Cardiac muscle cell (in vitro differentiated cells and primary cell): ENCODE measurements around the gene ACYP2. TPM values are rescaled to one million over a fixed set of nuclear protein-coding genes. Genes with fewer than 3 reads are reported as not detected.
A peak's percentile ranks its signal among the peaks of the same experiment; 100 is the strongest.

Experiments
- DNase-seq, 2 donors: peaks; one replicate each; pipeline versions ENCODE4 v3.0.0 to v3.0.0-alpha.2; 2010 to 2017; ENCODE audit warnings: low read depth in 1 of 2, low spot score in 1 of 2
- H3K27ac ChIP-seq: fragments of 200-600 bp; sonication (generic); 2 replicates; pipeline ENCODE4 v1.5.1; 2016
- H3K27me3 ChIP-seq: fragments of 200-600 bp; sonication (generic); 2 replicates; pipeline ENCODE4 v1.6.0; 2016; ENCODE audit warnings: control low read depth
- H3K36me3 ChIP-seq: fragments of 200-600 bp; sonication (generic); 2 replicates; pipeline ENCODE4 v1.5.1; 2016; ENCODE audit warnings: control low read depth
- H3K4me1 ChIP-seq: fragments of 200-600 bp; sonication (generic); 2 replicates; pipeline ENCODE4 v1.8.1; 2017; ENCODE audit warnings: low read depth, mild to moderate bottlenecking, mixed run types
- H3K4me3 ChIP-seq: fragments of 200-600 bp; sonication (generic); 2 replicates; pipeline ENCODE4 v1.5.1; 2016; ENCODE audit warnings: mild to moderate bottlenecking
- H3K9me3 ChIP-seq: fragments of 200-600 bp; sonication (generic); 2 replicates; pipeline ENCODE4 v1.5.1; 2017; ENCODE audit warnings: low read depth, mild to moderate bottlenecking, control low read depth
- CTCF ChIP-seq: IDR thresholded peaks from 2 replicates; pipeline ENCODE4 v1.5.1; 2012; ENCODE audit warnings: low read depth, mild to moderate bottlenecking, low read length
- polyA plus RNA-seq: library from polyadenylated mRNA; unstranded; fragments of >200 nt; fragmentation: Nextera tagmentation; extraction: Ambion mirVana; gene quantifications from 2 replicates; pipeline ENCODE4 v1.2.1, GENCODE V29; 2016
- total RNA-seq: library from RNA; depleted of rRNA; stranded (reverse); fragments of >200 nt; gene quantifications from 2 replicates; pipeline ENCODE4 v1.2.3, GENCODE V29; 2016

The ACYP2 gene
- total and polyA plus RNA-seq, 2 experiments from 2014 or later, result 12.6 to 46.8 TPM

DNA sequence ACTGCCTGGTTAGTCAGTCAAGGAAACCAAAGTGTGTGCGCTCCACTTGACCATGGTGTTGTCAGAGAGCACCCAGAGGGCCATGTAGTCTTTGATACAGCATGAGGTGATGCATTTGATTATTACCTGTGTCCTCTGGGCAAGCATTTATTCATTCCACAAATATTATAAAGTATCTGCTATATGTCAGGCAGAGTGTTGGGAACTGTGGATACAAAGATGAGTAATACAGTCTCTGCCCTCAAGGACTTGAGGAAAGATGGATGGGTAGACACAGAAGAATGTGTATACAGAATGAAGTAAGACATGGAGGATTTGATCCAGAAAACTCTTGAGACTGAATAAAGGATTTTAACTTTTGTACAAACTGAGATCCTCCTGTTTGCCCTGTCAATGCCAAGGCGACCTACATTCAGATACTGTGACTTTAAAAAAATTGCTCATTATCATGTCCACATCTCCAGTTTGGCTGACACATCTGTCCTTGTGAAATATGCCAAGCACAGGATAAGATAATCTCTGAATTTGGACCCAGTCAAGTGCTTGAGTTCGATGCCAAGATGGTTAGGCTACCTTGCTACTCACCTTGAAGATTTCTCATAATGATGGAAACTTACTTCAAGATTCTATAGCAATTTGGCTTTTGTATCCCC, 50.8 kb downstream of the ACYP2 start:
- no peaks in the 10 kb centered on the region for H3K36me3 ChIP-seq
- DNase-seq, result no peak
- TF ChIP-seq CTCF, result no peak
- peaks cover 8% of the 10 kb centered on the region for H3K4me1 ChIP-seq
- no peak overlapping the region for H3K27ac ChIP-seq
- no peaks in the 10 kb centered on the region for H3K27me3 ChIP-seq
- no peak overlapping the region for H3K4me3 ChIP-seq
- no peaks in the 10 kb centered on the region for H3K9me3 ChIP-seq

- TF ChIP-seq CTCF, result peak; percentile 62
- H3K4me1 ChIP-seq, result no peaks in the 10 kb centered on the region
- H3K36me3 ChIP-seq, result no peaks in the 10 kb centered on the region
- peak; percentile 71 to 74 for DNase-seq
- H3K9me3 ChIP-seq, result no peaks in the 10 kb centered on the region
- no peak overlapping the region for H3K27ac ChIP-seq
- no peak overlapping the region for H3K4me3 ChIP-seq
- no peaks in the 10 kb centered on the region for H3K27me3 ChIP-seq
These were observed 61.2 kb downstream of the ACYP2 start for GRCh38 chr2:54176577-54176976.

GRCh38 chr2:54183281-54183680, 67.9 kb downstream of the ACYP2 start:
- no peak for DNase-seq
- no peak for TF ChIP-seq CTCF
- no peaks in the 10 kb centered on the region for H3K4me1 ChIP-seq
- no peaks in the 10 kb centered on the region for H3K27me3 ChIP-seq
- H3K27ac ChIP-seq, result no peak overlapping the region
- no peak overlapping the region for H3K4me3 ChIP-seq
- H3K9me3 ChIP-seq, result no peaks in the 10 kb centered on the region
- H3K36me3 ChIP-seq, result no peaks in the 10 kb centered on the region

- Histone ChIP-seq H3K9me3 (no peaks in the 10 kb centered on the region), H3K4me1 (no peaks in the 10 kb centered on the region), H3K4me3 (no peak overlapping the region), H3K27me3 (no peaks in the 10 kb centered on the region), H3K36me3 (no peaks in the 10 kb centered on the region), H3K27ac (no peak overlapping the region)
- no peak for TF ChIP-seq CTCF
- no peak for DNase-seq
These were observed 68.6 kb downstream of the ACYP2 start for GRCh38 chr2:54183972-54184371.

DNA sequence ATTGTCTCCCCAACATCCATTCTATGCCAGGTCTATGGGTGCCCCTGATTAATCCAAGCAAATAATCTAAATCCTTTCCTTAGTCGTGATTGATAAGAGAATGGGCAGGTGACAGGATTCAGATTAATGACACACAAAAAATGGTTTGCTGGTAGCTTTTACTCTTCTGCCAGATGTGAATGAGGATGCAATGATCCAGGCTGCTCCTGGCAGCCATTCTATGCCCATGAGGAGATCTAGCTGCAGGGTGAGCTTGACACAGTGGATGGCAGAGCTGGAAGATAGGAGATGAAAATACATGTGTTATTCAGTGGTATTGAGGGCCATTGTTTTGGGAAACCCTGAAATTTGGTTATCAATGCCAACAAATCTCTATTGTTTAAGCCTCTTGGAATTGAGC, 69.7 kb downstream of the ACYP2 start:
- H3K27ac ChIP-seq, result no peak overlapping the region
- H3K36me3 ChIP-seq, result no peaks in the 10 kb centered on the region
- no peaks in the 10 kb centered on the region for H3K27me3 ChIP-seq
- no peaks in the 10 kb centered on the region for H3K9me3 ChIP-seq
- no peaks in the 10 kb centered on the region for H3K4me1 ChIP-seq
- no peak for TF ChIP-seq CTCF
- DNase-seq, result no peak
- no peak overlapping the region for H3K4me3 ChIP-seq
